ENCODE results near the gene DCST1. TPM values are rescaled to one million over a fixed set of nuclear protein-coding genes. Genes with fewer than 3 reads are reported as not detected.
A peak's percentile ranks its signal among the peaks of the same experiment; 100 is the strongest.

DCST1 gene
- total RNA-seq, 1 donor, result 0.21 TPM

- H3K4me1 ChIP-seq (ENCODE audit: insufficient read depth, low read length), result peaks cover 67% of the 10 kb centered on the region
- H3K27me3 ChIP-seq (ENCODE audit: insufficient read depth, low read length), result no peaks in the 10 kb centered on the region
- H3K9me3 ChIP-seq (ENCODE audit: low read depth, low read length), result no peaks in the 10 kb centered on the region
- no peak overlapping the region for H3K4me3 ChIP-seq (ENCODE audit: low read length)
These were observed 17.3 kb upstream of the DCST1 start for GRCh38 chr1:155016231-155016831.

GRCh38 chr1:155017041-155017945 lies 16.3 kb upstream of the DCST1 start:
- H3K4me3 ChIP-seq (ENCODE audit: low read length), result peak overlapping the region; percentile 12

GRCh38 chr1:155017946-155018316 lies 15.7 kb upstream of the DCST1 start:
- H3K4me3 ChIP-seq (ENCODE audit: low read length), result no peak overlapping the region
- H3K9me3 ChIP-seq (ENCODE audit: low read depth, low read length), result no peaks in the 10 kb centered on the region
- H3K4me1 ChIP-seq (ENCODE audit: insufficient read depth, low read length), result peaks cover 51% of the 10 kb centered on the region
- no peaks in the 10 kb centered on the region for H3K27me3 ChIP-seq (ENCODE audit: insufficient read depth, low read length)

More at GRCh38 chr1:155017041-155017945, 16.3 kb upstream of the DCST1 start:
- Histone ChIP-seq H3K9me3 (ENCODE audit: low read depth, low read length) (no peaks in the 10 kb centered on the region), H3K4me1 (ENCODE audit: insufficient read depth, low read length) (peaks cover 57% of the 10 kb centered on the region), H3K27me3 (ENCODE audit: insufficient read depth, low read length) (no peaks in the 10 kb centered on the region)

GRCh38 chr1:155018617-155019348 lies 14.8 kb upstream of the DCST1 start:
- Histone ChIP-seq H3K4me3 (ENCODE audit: low read length) (no peak overlapping the region), H3K9me3 (ENCODE audit: low read depth, low read length) (no peaks in the 10 kb centered on the region), H3K27me3 (ENCODE audit: insufficient read depth, low read length) (no peaks in the 10 kb centered on the region), H3K4me1 (ENCODE audit: insufficient read depth, low read length) (peaks cover 44% of the 10 kb centered on the region)

- H3K27me3 ChIP-seq (ENCODE audit: insufficient read depth, low read length), result no peaks in the 10 kb centered on the region
- H3K4me3 ChIP-seq (ENCODE audit: low read length), result no peak overlapping the region
- peaks cover 35% of the 10 kb centered on the region for H3K4me1 ChIP-seq (ENCODE audit: insufficient read depth, low read length)
- H3K9me3 ChIP-seq (ENCODE audit: low read depth, low read length), result no peaks in the 10 kb centered on the region
These were observed 14.0 kb upstream of the DCST1 start for GRCh38 chr1:155019377-155020245.

- peaks cover 9% of the 10 kb centered on the region for H3K4me1 ChIP-seq (ENCODE audit: insufficient read depth, low read length)
- no peaks in the 10 kb centered on the region for H3K27me3 ChIP-seq (ENCODE audit: insufficient read depth, low read length)
- H3K4me3 ChIP-seq (ENCODE audit: low read length), result no peak overlapping the region
- no peaks in the 10 kb centered on the region for H3K9me3 ChIP-seq (ENCODE audit: low read depth, low read length)
These were observed 11.3 kb upstream of the DCST1 start for GRCh38 chr1:155022136-155022926.

- H3K4me1 ChIP-seq (ENCODE audit: insufficient read depth, low read length), result peaks cover 3% of the 10 kb centered on the region
- no peaks in the 10 kb centered on the region for H3K9me3 ChIP-seq (ENCODE audit: low read depth, low read length)
- H3K4me3 ChIP-seq (ENCODE audit: low read length), result no peak overlapping the region
- H3K27me3 ChIP-seq (ENCODE audit: insufficient read depth, low read length), result no peaks in the 10 kb centered on the region
These were observed 10.7 kb upstream of the DCST1 start for GRCh38 chr1:155022927-155023236.

- H3K4me1 ChIP-seq (ENCODE audit: insufficient read depth, low read length), result peaks cover 6% of the 10 kb centered on the region
- H3K9me3 ChIP-seq (ENCODE audit: low read depth, low read length), result no peaks in the 10 kb centered on the region
- no peaks in the 10 kb centered on the region for H3K27me3 ChIP-seq (ENCODE audit: insufficient read depth, low read length)
- H3K4me3 ChIP-seq (ENCODE audit: low read length), result no peak overlapping the region
These were observed 10.0 kb upstream of the DCST1 start for GRCh38 chr1:155023627-155024026.

- peaks cover 11% of the 10 kb centered on the region for H3K4me1 ChIP-seq (ENCODE audit: insufficient read depth, low read length)
- no peak overlapping the region for H3K4me3 ChIP-seq (ENCODE audit: low read length)
- H3K27me3 ChIP-seq (ENCODE audit: insufficient read depth, low read length), result no peaks in the 10 kb centered on the region
- no peaks in the 10 kb centered on the region for H3K9me3 ChIP-seq (ENCODE audit: low read depth, low read length)
These were observed 9.3 kb upstream of the DCST1 start for GRCh38 chr1:155024315-155024714.

- Histone ChIP-seq H3K4me3 (ENCODE audit: low read length) (no peak overlapping the region), H3K27me3 (ENCODE audit: insufficient read depth, low read length) (no peaks in the 10 kb centered on the region), H3K4me1 (ENCODE audit: insufficient read depth, low read length) (peaks cover 11% of the 10 kb centered on the region), H3K9me3 (ENCODE audit: low read depth, low read length) (no peaks in the 10 kb centered on the region)
These were observed 7.5 kb upstream of the DCST1 start for GRCh38 chr1:155026154-155026553.

GRCh38 chr1:155026588-155026987 lies 7.0 kb upstream of the DCST1 start:
- H3K4me3 ChIP-seq (ENCODE audit: low read length), result no peak overlapping the region
- peaks cover 11% of the 10 kb centered on the region for H3K4me1 ChIP-seq (ENCODE audit: insufficient read depth, low read length)
- no peaks in the 10 kb centered on the region for H3K9me3 ChIP-seq (ENCODE audit: low read depth, low read length)
- no peaks in the 10 kb centered on the region for H3K27me3 ChIP-seq (ENCODE audit: insufficient read depth, low read length)

- Histone ChIP-seq H3K27me3 (ENCODE audit: insufficient read depth, low read length) (no peaks in the 10 kb centered on the region), H3K4me3 (ENCODE audit: low read length) (no peak overlapping the region), H3K4me1 (ENCODE audit: insufficient read depth, low read length) (peaks cover 11% of the 10 kb centered on the region), H3K9me3 (ENCODE audit: low read depth, low read length) (no peaks in the 10 kb centered on the region)
These were observed 3.9 kb upstream of the DCST1 start for GRCh38 chr1:155029513-155030242.

- Histone ChIP-seq H3K9me3 (ENCODE audit: low read depth, low read length) (no peaks in the 10 kb centered on the region), H3K4me1 (ENCODE audit: insufficient read depth, low read length) (peaks cover 11% of the 10 kb centered on the region), H3K4me3 (ENCODE audit: low read length) (no peak overlapping the region), H3K27me3 (ENCODE audit: insufficient read depth, low read length) (no peaks in the 10 kb centered on the region)
These were observed 3.3 kb upstream of the DCST1 start for GRCh38 chr1:155030243-155030795.

Data from mononuclear cell (primary cell).